GM19035 (cell line): Measurements from ENCODE around the gene ARL2.

Experiments
- ATAC-seq: cut with Tn5 transposase; IDR thresholded peaks from one replicate; pipeline ENCODE4 v1.9.1; 2021; ENCODE audit not compliant: unreplicated experiment

ARL2 gene

GRCh38 chr11:65045061-65045460 lies 31.1 kb downstream of the ARL2 start:
- ATAC-seq, result no peak

GRCh38 chr11:65045728-65046127 lies 31.8 kb downstream of the ARL2 start:
- ATAC-seq, result no peak

DNA sequence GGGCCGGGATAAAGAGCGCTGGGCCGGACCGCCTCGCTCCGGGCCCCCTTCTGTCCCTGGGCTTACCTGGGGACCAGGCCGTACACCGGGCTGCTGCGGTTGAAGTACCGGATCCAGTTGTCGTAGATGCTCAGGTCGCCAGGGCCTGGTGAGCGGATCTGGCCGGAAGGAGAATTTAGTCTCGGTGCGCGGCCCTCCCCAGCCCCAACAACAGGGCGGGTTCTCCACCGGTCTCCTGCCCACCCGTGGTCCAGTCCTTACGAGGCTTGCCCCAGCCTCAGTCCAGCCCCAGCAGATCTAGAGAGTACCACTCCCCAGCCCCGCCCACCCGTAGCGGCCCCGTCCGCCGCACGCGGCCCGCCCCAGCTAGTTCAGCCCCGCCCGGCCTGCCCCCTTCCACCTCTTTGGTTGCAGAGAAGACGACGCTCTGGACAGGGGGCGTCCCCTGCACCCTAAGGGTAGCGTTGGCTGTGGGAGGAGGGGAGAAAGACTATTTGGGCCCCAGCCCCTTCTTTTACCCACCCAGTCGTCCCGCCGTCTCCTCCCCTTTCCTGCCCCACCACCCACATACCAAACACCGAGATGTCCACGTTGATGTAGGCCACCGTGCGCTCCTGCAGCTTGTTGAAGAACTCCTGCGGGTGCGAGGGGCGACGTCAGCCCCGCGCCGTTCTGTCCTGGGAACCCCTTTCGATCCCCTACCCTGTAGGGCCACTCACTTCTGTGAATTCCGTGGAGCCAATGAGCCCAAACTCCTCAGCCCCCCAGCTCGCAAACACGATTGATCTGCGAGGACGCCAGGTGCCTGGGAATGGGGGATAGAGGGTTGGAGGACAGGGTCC lies 33.8 kb downstream of the ARL2 start:
- ATAC-seq, result no peak

DNA sequence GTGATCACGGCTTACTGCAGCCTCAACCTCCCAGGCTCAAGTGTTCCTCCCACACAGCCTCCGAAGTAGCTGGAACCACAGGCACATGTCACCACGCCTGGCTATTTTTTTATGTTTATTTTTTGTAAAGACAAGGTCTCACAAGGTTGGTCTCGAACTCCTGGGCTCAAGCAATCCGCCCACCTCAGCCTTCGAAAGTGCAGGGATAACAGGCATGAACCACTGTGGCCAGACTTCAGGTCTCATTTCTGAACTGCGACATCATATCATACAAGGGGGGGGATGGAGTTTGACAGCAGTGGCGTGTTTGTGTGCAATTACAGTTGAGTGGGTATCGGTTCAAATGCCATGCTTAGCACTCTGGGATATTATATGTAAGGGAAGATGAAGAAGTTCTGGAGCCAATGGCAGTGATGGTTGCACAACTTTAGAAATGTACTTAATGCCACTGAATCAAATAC lies 37.5 kb downstream of the ARL2 start:
- ATAC-seq, result no peak

DNA sequence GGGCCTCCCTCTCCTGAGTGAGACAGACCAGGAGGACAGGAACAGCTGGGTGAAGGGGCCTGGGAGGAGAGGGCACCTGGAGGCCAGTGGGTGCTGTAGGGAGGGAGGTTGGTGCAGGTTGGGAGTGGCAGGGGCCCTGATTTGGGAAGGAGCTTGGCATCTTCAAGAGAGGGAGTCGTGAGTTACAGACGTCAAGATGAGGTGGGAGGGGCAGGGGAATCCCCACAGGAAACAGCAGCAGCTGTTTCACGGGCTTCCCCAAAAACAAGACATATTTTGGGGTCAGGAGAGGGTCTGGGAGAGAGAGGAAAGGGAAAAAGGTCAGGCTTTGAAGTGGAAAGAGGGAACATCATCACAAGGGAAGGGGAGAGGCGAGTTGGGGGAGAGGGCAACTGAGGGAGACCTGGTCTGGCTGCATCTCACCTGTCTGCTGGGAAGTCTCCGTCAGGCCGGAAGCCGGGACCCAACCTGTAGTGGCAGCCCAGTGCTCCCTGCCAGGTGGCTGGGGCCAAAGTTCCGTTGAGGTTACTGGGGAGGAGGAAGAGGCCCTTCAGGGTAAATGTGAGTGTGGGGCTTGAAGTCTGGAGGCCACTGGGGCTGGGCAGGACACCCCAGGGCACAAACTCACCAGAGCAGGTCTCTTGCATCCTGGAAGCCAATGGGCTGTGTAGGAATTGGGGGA lies 40.0 kb downstream of the ARL2 start:
- no peak for ATAC-seq

DNA sequence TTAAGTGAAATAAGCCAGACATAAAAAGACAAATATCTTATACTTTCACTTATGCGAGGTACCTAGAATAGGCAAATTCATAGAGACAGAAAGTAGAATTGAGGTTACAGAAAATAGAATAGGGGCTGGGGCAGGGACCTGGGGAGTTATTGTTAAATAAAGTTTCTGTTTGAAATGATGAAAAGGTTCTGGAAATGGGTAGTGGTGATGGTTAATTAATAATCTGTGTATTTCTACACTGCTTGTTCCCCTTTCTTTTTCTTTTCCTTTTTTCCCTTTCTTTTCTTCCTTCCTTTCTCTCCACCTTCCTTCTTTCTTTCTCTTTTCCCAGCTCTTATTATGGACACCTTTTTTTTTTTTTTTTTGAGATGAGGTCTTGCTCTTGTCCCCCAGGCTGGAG lies 41.6 kb downstream of the ARL2 start:
- no peak for ATAC-seq

- ATAC-seq, result no peak
Measured at GRCh38 chr11:65056999-65057398, 43.0 kb downstream of the ARL2 start.

DNA sequence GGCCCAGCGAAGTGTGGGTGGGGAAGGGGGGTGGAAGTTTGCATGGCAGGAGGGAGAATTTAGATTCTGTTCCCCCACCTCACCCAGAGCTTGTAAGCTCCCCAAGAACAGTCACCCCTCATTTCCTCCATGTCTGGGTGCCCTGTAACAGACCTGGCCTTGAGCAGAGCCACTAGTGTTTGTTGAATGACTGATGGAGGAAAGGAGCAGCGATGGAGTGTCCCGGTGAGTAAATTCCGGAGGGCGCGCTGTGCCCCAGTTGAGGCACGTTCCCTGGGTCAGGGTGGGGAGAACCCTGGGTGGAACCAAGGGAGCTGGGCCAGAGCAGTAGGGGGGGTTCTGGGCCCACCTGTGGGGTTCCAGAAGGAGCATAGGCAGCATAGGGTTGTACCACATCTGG lies 43.6 kb downstream of the ARL2 start:
- no peak for ATAC-seq

DNA sequence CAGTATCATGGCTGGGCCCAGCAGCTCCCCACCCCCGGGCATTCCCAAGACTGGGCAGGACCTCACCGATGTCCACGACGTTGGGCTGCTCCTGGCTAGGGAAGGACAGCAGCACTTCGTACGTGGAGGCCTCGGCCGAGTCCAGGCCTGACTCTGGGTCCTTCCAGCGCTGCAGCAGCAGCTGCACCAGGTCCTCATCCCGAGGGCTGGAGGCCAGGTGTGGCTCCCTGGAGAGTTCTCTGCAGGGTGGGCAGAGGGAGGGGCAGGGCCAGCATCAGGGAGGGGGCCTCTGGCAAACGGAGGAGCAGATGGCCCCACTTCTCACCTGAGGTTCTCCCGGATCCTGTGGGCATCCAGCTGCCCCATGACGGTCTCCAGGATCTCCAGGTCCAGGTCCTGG lies 44.1 kb downstream of the ARL2 start:
- no peak for ATAC-seq

GRCh38 chr11:65058419-65059054 lies 44.6 kb downstream of the ARL2 start, which contains the start of gene NAALADL1:
Gene NAALADL1, minus strand, starts transcription at chr11:65058553. Its CDS starts 32 bp downstream, at chr11:65058521.
- no peak for ATAC-seq

- no peak for ATAC-seq
Measured at GRCh38 chr11:65059523-65059922, 45.6 kb downstream of the ARL2 start.

- ATAC-seq, result no peak
Measured at GRCh38 chr11:65059959-65060824, 46.2 kb downstream of the ARL2 start.

GRCh38 chr11:65060913-65061408 lies 47.0 kb downstream of the ARL2 start:
- ATAC-seq, result no peak

GRCh38 chr11:65063532-65063931 lies 49.6 kb downstream of the ARL2 start:
- ATAC-seq, result no peak

DNA sequence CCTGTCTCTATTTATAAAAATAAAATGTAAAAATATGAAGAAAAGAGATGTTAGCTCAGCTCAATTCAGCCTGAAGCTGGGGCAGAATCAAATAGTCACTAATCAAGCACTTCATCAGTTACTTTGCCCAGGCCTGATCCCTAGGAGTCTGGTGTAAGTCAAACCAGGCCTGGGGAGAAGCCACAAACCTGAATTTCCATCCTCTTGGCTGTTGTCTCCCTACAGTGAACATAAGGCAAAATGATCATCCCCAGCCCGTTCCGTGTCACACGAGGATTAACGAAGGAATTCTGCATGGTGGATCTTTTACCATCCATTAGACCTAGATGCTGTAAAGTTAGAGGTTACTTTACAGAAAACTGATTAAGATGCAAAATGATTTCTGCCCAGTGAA lies 50.9 kb downstream of the ARL2 start:
- ATAC-seq, result no peak

DNA sequence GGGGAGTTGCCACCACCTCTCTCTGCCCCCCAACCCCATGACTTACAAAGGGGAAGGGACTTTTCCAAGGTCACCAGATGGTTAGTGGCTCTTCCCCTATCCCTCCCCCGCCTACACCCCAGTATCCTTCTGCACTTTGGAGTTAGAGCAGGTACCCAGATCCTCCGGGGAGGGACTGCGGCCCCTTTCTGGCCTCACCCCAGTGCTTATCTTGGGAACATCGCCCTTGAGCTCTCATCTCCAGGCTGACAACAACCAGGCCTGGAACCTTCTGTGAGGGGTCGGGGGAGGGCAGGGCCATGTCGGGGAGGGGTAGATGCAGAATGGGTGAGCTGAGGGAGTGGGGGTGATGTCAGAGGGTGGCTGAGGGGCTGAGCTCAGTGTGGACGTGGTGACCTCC lies 51.9 kb downstream of the ARL2 start:
- ATAC-seq, result no peak

DNA sequence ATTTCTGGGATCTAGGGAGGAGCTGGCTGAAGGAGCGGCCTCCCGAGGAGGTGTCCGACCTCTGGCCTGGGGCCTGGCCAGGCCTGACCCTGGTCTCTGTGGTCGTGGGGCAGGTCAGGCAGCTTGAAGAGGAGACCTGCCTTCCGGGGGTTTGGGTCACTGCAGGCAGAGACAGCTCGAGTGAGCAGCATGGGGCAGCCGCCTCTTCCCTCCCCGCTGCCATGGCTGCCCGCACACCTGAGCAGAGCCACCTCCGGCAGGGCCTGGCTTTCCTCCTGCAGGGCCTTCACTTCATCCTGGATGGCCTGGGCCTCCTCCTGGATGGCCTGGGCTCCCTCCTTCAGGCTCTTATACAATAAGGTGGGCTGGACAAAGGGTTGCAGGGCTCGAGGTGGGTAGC lies 52.4 kb downstream of the ARL2 start:
- no peak for ATAC-seq

GRCh38 chr11:65066805-65067291 lies 52.9 kb downstream of the ARL2 start:
- no peak for ATAC-seq

DNA sequence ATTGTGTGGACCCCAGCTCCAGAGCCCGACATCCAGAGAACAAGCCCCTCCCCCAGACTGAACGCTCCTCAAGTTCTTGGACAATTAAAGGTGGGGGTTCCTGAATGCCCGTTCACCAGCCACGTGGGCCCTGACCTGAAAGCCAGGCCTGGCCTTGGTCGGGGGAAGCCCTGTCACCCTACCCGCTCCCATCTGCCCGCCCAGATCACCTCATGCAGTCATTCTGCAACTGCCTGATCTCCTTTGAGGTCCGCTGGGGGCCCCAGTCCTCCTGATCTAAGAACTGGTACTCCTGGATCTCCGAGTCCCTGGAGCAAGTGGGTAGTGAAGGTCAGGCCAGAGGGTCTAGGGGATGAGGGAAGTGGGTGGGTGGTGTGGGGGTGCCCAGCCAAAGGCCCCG lies 53.5 kb downstream of the ARL2 start:
- no peak for ATAC-seq

GRCh38 chr11:65069217-65069616 lies 55.3 kb downstream of the ARL2 start:
- no peak for ATAC-seq
